ENCODE results near the gene KIF20B.

The KIF20B gene

DNA sequence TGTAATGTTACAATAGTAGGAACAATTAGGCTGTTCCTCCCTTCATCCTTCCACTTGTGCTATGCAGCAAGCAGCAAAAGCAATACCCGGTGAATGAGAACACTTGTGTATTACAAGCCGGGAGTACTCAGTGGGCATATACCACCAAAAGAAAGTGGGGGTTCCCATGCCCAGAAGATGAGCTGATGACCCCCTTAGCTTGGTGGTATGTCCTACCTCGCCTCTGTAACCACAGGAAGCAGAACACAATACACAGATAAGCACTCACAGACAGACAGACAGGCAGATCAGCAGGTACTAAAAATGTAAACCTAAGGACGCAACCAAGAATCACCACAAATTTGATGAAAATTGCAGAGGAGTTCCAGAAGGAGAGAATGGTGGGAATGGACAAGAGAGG, 15.5 kb upstream of the KIF20B start:
- FAIRE-seq = no peak

DNA sequence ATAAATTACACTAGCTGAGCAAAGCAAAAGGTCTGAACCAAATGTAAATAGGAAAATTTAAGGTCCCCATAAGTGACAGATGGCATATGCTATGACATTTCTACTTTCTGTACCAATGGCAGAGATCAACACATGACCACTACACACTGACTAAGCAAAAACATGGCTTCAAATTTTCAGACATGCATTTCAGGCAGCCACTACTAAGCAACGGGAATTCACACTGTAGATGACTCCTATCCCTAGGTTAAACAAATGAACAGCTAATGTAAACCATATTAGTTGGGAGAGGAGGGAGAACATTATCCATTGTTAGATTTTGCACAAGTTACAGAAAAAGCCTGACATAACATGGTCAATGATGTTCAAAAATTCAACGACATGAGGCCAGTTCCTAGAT, 11.4 kb upstream of the KIF20B start:
- FAIRE-seq = no peak

DNA sequence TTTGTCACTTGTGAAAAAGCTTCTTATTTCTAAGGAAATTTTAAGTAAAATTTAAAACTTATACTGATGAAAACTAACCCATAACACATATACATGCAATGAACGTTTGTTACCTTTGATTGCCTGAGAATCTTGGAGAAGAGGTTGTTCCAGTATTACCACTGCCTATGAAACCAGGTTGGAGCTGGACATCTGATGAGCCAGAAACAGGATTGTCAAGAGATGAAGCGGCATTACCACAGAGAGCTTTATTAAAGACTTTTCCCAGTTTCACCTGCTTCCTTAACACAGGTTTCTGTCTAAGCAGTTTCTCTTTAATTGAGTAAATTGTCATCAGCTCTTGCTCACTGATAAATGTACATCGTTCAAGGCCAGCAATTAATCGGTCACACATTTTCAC, 9.0 kb upstream of the KIF20B start:
- FAIRE-seq = no peak

DNA sequence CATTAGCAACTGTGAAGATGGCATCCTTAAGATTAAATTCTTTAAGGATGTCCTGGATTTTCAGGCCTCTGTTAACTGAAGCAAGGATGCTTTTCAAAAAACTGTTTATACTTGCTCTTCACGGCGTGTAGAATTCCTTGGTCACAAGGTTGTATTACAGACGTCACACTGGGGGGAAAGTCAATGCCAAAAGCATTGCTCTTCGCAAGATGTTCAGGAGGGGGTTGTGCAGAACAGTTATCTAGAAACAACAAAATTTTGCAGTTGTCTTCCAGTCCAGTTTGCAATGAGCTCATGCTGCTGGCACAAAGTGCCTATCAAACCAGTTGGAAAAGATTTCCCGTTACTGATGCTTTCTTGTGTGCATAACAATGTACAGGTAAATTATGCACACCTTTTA, 8.2 kb upstream of the KIF20B start:
- no peak for FAIRE-seq

DNA sequence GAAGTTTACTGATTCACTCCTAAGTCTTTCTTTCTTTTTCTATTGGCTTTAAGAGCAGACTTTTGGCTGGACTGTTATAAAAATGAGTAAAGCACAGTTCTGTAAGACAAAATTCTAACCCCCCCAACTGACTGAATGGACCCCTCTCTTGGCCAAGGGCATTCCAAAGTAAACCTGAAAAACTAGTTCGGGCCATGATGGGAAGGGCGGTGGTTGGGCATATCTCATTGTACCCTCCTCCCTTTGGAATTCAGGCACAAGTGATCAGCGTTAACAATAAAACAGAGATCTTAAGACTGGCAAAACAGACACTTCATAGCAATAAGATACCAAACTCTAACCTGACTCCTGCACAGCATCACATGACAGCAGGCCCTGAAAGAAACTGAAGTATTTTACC, 6.1 kb upstream of the KIF20B start:
- FAIRE-seq = no peak

DNA sequence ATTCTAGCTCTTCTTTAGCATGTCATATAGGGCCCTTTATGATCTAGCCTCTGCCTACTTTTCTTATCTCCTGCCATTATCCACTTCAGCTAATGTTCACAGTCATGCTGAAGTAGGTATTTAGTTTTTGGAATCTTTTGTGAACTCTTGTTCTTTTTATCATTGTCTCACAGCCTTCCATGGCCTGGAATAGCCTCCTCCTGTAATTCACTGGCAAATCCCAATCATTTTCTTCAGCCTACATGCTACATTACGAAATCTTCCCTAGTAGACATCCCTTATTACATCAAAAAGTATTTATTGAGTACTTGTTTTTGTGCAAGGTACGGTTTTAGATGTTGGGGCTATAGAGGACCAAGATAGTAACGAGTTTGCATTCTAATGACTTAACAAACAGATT, 3.4 kb upstream of the KIF20B start:
- FAIRE-seq = no peak

GRCh38 chr10:89699581-89700064, 1.8 kb upstream of the KIF20B start:
- no peak for FAIRE-seq

GRCh38 chr10:89700923-89701241, 508 bp upstream of the KIF20B start:
- FAIRE-seq = no peak

- FAIRE-seq = no peak
These were observed 711 bp downstream of the KIF20B start for GRCh38 chr10:89702121-89702480.

- FAIRE-seq = peak; percentile 25
These were observed 4.1 kb downstream of the KIF20B start for GRCh38 chr10:89705466-89705865.

DNA sequence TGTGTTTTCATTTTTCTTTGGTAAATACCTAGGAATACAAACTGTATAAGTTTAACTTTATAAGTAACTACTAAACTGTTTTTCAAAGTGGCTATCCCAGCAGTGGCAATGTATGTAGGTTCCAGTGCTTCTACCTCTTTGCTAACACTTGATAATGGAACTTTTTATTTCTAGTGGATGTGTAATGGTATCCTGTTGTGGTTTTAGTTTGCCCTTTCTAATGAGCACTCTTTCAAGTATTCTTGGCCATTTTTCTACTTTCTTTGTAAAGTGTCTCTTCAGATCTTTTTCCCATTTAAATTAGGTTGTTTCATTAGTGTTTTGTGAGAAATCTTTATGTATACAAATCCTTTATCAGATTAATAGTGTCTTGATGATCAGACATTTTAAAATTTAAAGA, 4.6 kb downstream of the KIF20B start:
- peak; percentile 34 for FAIRE-seq

GRCh38 chr10:89707372-89707771, 6.0 kb downstream of the KIF20B start:
- FAIRE-seq = no peak

GRCh38 chr10:89710753-89711152, 9.4 kb downstream of the KIF20B start:
- no peak for FAIRE-seq

DNA sequence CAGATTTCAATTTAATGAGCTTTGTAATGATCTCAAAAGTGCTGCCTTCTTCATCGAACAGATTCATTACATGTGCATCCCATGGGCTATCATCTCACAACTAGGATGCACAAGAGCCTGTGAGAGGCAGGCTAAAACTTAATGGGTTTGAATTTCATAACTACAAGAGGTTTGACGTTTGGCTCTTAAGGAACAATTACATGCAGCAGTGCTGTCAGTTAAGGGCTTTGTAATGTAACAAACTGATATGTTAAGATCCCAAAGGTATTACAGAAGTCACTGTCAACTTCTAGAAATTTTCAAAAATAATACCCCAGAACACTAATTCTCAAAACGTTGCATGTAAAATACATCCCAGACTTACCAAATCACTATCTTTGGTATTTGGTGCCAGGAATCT, 33.2 kb downstream of the KIF20B start:
- FAIRE-seq = no peak

DNA sequence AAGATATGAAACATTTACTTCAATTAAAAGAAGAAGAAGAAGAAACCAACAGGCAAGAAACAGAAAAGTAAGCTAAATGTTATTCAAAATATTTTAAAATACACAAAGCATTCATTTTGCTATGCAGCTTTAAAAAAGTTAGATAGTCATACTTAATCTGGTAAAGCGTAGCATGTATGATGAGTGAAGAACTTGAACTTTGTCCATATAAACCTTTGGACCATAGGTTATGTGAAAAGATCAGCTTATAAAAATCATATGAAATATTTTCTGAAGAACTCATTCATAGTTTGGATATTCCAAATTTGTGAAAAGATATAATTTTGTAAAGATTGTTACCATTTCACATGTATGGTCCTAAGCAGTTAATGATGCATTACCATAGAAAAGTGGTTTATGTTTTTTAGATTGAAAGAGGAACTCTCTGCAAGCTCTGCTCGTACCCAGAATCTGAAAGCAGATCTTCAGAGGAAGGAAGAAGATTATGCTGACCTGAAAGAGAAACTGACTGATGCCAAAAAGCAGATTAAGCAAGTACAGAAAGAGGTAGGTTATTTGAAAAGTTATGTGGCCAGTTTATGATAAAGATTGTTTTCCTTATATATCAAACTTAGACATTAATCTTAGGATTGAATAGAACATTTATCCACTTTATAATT, 37.3 kb downstream of the KIF20B start:
- FAIRE-seq = peak; percentile 40

DNA sequence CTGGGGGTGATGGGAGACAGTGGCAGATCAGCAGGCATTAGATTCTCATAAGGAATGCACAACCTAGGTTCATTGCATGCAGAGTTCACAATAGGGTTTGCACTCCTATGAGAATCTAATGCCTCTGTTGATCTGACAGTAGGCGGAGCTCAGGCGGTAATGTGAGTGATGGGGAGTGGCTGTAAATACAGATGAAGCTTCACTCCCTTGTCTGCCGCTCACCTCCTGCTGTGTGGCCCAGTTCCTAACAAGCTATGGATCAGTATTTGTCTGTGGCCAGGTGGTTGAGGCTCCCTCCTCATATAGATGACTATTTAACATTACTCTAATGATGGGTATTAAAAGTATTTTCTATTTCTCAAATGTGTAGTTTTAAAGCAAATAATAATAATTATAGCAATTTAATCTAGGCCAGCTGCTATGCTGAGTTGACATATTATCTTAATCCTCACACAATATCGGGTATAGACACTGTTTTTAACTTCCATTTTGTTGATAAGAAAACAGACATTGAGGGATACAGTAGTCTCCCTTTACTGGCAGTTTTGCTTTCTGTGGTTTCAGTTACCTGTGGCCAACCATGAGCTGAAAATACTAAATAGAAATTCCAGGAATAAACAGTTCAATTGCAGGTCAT, 39.9 kb downstream of the KIF20B start:
- FAIRE-seq = no peak

GRCh38 chr10:89744026-89744425, 42.6 kb downstream of the KIF20B start:
- FAIRE-seq = no peak

GRCh38 chr10:89745903-89746302, 44.5 kb downstream of the KIF20B start:
- no peak for FAIRE-seq

DNA sequence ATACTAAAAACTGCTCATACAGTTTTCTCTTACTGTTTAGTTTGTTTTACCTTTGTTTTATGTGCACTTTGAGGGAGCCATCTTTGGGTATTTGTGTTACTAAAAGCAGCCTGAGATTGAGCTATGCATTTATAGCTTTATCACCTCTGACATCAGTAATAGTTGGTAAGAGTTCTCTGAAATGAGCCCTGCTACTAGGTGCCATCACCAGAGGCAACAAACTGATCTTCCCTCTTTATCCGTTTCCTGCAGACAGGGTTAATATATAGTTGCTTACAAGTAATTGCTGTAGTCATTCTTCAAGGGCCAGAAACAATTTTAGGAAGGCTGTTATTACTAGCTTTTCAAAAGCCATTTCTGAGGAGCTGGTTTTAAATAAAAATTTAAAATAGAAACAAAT, 49.1 kb downstream of the KIF20B start:
- no peak for FAIRE-seq

DNA sequence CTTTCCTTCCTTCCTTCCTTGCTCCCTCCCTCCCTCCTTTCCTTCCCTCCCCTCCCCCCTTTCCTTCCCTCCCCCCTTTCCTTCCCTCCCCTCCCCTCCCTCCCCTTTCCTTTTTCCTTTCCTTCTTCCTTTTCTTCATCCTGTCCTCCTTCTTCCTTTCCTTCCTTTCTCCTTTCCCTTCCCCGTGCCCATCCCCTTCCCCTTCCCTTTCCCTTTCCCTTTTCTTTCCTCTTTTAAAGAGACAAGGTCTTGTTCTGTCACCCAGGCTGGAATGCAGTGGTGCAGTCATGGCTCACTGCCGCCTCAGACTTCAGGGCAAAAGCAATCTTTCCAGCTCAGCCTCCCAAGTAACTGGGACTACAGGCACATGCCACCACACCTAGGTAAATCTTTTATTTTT, 54.0 kb downstream of the KIF20B start:
- no peak for FAIRE-seq

- no peak for FAIRE-seq
These were observed 58.1 kb downstream of the KIF20B start for GRCh38 chr10:89759531-89759930.

GRCh38 chr10:89763671-89764070, 62.3 kb downstream of the KIF20B start:
- peak; percentile 32 for FAIRE-seq

GRCh38 chr10:89771684-89772083, 70.3 kb downstream of the KIF20B start:
- no peak for FAIRE-seq

DNA sequence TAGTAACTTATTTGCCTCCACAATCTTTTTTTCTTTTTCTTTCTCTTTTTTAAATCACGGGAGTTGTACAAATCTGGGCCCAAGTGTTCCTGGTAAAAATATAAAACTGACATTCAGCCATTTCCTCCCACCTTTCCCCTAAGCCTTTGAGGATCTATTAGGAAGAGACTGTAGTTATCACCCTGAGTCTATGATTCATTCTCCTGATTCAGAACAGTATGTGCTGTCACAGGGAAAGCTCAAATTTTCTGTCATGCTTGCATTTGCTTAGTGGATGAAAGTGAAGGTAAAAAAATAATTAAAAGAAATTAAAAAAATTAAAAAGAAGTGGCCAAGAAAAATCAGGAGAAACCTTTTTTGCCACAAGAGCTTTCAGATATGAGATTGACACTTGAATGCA, 71.7 kb downstream of the KIF20B start:
- FAIRE-seq = no peak

DNA sequence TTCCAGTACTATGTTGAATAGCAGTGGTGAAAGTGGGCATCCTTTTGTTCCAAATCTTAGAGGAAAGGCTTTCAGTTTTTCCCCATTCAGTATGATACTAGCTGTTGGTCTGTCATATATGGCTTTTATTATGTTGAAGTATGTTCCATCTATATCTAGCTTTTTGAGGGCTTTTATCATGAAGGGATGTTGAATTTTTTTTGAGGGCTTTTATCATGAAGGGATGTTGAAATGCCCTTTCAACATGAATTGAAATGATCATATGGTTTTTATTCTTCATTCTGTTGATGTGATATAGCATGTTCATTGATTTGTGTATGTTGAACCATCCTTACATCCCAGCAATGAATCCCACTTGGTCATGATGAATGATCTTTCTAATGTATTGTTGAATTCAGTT, 75.3 kb downstream of the KIF20B start:
- FAIRE-seq = no peak

All from A204.1 (cell line).